ENCODE results near the gene SYNRG.

DNA sequence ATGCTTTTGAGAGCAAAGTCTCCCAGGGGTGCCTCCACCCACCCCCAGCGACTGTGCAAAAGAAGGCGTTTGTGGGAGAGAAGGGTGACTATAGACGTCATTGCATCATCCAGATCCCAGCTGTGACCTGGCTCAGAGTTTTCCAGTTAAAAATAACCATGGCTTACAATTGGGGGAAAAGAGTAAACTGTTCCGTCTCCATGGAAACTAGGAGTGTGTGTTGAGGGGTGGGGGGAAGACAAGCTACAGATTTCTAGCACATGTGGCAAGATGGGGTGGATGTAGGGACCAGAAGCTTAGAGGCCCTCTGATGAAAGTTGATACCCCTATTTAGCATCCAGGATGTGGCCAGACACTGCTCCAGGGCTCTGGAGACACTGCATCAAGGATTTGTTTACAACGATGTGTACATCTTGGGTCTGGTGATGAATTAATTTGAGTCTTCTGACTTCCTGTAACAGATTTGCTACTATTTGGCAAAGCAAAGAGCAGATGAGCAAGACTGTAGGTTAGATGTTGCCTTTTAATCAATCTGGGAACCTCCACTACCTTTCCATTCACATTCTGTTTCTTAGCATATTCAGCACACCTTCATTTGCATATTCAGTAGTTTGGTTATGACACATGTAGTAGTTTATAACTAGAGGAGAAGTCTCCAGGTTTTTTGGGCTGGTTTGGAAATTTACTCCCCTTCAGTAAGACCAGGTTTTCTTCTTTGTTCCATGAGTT is 125.7 kb downstream of the SYNRG start:
- TF ChIP-seq, protein P1, sequence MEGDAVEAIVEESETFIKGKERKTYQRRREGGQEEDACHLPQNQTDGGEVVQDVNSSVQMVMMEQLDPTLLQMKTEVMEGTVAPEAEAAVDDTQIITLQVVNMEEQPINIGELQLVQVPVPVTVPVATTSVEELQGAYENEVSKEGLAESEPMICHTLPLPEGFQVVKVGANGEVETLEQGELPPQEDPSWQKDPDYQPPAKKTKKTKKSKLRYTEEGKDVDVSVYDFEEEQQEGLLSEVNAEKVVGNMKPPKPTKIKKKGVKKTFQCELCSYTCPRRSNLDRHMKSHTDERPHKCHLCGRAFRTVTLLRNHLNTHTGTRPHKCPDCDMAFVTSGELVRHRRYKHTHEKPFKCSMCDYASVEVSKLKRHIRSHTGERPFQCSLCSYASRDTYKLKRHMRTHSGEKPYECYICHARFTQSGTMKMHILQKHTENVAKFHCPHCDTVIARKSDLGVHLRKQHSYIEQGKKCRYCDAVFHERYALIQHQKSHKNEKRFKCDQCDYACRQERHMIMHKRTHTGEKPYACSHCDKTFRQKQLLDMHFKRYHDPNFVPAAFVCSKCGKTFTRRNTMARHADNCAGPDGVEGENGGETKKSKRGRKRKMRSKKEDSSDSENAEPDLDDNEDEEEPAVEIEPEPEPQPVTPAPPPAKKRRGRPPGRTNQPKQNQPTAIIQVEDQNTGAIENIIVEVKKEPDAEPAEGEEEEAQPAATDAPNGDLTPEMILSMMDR (IDR thresholded peaks at IDR 0.05; ENCODE audit: extremely low read depth in 1 of 2, insufficient read depth in 1 of 2, low read depth in 1 of 2, low read length in 2 of 2), result no peak
- TF ChIP-seq POLR2A (IDR thresholded peaks at IDR 0.05; ENCODE audit: low read depth, low read length), result no peak

All from endothelial cell of umbilical vein (primary cell).